Measurements from ENCODE around the gene SMARCD3.
A peak's percentile ranks its signal among the peaks of the same experiment; 100 is the strongest.

The SMARCD3 gene

GRCh38 chr7:151249034-151249731 is 689 bp upstream of the SMARCD3 start:
- DNase-seq (ENCODE audit: low read depth, low spot score), result no peak

DNA sequence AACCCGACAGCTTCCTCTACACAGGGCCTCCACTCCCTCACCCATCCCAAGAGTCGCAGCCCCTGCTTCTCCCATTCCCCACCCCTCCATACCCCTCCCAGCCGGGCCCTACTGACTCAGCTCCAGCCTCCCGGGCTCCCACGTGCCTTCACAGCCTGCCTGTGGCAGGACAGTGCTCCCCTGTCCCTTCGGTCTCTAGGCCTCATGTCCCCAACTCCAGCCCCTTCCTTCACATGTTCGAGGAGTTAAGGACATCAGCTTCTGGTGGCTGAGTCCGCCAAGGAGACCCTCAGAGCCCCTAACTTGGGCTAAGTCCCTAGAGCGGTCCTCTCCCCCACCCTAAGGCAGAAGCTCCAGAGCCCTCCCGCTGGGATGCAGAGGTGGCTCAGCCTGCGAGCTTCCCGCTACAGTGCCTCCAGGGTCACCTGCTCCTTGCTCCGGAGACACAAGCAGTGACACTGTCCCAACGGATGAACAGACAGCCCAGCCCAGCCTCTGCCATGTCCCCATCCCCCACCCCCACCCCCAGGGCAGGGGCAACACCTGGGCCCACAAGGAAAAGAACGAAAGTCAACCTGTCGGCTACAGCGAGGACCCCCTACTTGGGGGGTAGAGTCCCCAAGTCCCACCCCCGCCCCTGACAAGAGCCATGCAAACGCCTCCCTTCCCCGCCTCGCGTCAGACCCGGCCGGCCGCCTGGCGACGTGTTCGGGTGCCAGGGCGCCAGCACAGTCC is 716 bp downstream of the SMARCD3 start:
- no peak for DNase-seq (ENCODE audit: low read depth, low spot score)

GRCh38 chr7:151246851-151247580 is 1.5 kb downstream of the SMARCD3 start:
- DNase-seq (ENCODE audit: low read depth, low spot score), result no peak

DNA sequence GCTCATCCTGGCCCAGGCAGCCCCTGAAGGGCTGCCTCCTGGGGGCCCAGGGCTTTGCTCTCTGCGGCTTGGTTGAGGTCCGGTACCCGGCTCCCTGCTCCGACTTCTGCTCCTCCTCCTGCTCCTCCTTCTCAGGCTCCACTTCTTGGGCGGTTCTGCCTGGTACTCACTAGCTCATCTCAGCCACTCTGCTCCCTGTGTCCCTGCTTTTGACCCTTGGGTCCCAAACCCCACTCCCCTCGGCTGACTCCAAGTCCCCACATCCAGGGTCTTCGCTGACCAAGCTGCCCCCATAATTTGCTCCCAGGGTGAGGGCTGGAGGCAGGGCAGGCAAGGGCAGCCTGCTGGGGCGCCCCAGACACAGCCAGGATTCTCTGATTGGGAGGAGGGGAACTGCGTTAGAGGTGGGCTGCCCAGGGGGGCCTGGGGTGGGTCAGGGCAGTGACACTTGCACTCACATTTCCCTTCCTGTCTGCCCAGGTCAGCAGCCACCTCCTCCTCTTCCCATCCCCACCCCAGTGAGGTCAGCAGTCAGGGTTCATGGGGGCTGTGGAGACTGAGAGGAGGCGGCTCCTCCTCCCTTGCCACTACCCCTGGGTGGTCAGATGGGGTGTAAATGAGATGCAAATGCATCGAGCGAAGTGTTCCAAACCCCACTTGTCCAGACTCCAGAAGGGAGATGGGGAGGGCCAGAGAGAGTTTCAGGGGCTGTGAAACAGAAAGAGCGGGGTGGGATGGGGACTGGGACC is 2.2 kb downstream of the SMARCD3 start:
- DNase-seq (ENCODE audit: low read depth, low spot score), result no peak

DNA sequence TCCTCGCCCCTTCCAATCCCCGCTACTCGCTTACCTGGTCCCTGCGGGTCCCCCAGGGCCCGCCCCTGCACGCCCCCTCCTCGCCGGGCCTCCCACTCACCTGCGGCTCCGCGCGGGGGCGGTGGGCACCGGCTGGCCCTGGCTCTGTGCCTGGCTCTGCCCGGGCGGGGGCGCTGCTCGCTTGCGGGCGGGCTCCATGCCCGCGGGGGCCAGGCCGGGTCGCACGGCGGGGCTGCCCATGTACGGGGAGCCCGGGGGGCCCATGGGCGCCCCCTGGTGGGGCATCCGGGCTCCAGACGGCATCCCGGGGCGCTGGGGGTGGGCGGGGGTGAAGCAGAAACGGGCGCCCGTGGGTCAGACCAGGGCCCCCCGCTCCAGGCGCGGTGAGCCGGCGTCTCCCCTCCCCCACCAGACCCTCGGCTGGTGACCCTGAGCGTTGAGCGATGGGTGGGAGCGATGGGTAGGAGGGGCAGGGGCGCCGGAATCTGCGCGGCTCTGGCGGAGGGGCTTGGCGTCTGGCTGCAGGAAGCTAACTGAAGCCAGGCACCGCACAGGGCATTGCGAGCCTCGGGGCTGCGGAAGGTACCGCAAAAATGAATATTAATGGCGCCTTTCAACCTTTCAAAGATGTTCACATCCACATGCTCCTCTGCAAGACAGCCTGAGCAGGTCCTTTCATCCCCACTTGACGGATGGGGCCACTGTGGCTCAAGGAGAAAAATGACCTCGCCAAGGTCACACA is 3.0 kb downstream of the SMARCD3 start:
- peak; percentile 32 for DNase-seq (ENCODE audit: low read depth, low spot score)

DNA sequence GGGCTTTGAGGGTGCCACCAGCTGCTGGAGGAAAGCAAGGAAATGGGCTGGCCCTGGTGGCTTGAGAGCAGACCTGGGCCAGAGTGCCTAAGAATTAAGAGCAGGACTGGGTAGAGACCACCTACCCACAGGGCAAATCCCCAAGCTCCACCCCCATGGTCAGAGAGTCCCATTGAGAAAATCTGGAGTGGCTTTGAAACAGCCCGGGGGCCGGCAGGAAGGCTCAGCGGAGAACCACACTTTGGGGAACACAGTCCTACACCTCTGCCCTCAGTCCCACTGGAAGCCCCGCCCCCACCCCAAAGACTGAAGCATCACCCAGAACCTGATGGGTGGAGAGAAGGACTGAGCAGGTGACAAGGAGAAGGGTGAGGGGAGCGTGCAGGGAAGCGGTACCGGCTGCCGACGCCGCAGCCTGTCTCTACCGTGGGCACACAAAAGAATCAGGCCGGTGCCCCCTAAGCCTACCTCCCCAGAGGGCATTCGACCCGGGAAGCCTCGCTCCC is 3.6 kb downstream of the SMARCD3 start:
- DNase-seq (ENCODE audit: low read depth, low spot score), result no peak

DNA sequence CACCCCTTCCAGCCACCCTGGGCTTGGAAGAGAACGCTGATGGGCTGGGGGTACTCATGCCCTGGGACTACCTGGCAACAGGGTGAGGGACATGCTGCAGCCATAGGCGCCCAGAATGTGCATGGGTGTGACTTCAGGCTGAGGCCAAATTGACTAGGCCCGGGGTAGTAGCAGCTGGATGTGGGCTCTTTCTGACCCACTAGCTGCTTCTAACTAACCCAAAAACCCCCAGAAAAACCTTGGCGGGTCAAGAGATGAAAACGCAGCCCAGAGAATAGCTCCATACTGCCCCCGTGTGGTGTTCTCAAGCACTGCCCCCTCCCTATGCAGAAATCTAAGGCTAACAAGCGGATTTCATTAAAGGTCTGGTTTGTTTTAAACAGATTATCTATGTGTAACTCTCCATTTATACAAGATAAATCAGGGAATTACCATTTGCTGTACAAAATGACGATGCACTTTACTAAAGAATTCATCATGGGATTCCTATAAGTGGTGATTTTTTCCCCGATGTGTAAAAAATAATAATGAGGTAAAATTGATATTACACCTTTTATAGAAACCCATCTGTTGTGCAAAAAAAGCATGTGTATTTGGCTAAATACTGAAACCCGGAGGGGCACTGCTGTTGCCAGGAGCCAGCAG is 4.2 kb downstream of the SMARCD3 start:
- DNase-seq (ENCODE audit: low read depth, low spot score), result no peak

GRCh38 chr7:151243408-151244195 is 4.9 kb downstream of the SMARCD3 start:
- no peak for DNase-seq (ENCODE audit: low read depth, low spot score)

GRCh38 chr7:151243045-151243349 is 5.5 kb downstream of the SMARCD3 start:
- DNase-seq (ENCODE audit: low read depth, low spot score), result no peak

GRCh38 chr7:151242159-151243044 is 6.1 kb downstream of the SMARCD3 start:
- no peak for DNase-seq (ENCODE audit: low read depth, low spot score)

DNA sequence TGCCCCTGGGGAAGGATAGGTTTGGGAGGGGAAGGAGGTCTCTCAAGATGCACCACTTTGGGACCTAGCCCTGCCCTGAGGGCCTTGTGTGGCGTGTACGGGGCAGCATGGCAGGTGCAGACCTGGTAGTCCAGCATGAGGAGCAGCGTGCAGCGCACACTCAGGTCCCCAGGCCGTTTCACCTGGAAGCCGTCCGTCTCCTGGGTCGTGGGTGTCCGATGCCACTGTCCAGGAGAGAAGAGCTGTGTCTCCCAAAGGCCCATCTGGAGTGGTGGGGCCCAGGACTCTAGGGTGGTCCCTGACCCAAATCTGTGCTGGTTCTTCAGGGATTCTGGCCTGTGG is 6.8 kb downstream of the SMARCD3 start:
- no peak for DNase-seq (ENCODE audit: low read depth, low spot score)

DNA sequence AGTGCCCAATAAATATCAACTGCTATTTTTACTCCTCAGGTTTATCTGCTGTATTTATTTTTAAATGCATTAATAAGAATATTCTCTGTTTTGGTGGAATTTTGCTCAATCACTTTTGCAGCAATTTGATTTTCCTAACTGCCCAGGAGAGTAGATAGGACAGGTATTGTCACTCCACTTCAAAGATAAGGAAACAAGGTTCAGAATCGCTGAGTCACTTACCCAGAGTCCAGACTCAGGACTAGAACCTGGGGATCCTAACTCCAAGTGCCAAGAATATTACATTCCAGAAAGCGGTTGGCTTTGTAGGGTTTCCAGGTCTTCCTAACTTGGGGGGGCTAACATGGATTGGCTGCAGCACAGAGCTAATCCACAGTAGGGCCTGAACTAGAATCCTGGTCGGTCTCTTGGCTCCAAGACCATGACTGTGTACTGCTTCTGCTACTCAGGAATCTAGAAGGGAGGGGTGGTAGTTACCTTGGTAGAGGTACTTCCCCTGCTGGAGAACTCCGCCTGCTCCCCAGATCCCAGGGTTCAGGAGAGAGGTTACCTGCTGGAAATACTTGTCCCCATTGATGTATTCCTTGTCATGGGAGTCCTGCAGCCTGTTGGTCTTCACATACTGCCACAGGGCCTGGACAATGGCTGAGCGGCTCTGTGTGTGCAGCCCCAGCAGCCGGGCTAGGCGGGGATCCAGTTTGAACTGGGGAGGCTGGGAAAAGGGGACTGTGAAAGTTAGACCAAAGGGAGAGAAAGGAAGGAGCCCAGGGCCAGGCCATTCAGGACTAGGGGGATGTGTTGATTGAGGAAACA is 7.3 kb downstream of the SMARCD3 start:
- no peak for DNase-seq (ENCODE audit: low read depth, low spot score)

- DNase-seq (ENCODE audit: low read depth, low spot score), result no peak
These were observed 8.0 kb downstream of the SMARCD3 start for GRCh38 chr7:151240536-151240935.

DNA sequence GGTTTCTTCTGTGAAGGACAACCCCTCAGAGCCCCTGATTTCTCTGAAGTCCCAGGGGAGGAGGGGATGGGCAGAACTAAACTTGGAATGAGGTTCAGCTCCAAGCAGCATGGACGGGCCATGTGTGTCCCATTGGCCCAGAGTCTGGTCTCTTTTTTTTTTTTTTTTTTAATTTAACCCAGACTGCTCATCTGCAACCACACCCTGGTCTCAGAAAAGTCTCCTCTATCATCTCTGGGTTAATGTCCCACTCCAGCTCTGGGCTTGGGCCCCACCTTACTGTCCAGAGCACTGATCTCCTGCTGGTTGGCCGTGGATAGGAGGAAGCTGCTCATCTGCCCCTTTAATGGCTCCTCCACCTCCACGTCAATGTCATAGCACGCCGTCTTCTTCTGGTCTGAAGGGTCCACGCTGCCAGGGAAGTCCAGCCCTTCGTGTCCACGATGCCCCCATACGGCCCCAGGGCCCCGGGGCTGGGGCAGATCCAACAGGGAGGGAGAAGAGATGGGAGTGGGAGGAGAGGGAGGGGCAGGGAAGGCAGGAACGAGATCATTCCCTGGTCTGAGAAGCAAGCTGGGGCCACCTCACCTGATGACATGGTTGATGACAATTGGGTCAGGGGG is 8.5 kb downstream of the SMARCD3 start:
- DNase-seq (ENCODE audit: low read depth, low spot score), result no peak

DNA sequence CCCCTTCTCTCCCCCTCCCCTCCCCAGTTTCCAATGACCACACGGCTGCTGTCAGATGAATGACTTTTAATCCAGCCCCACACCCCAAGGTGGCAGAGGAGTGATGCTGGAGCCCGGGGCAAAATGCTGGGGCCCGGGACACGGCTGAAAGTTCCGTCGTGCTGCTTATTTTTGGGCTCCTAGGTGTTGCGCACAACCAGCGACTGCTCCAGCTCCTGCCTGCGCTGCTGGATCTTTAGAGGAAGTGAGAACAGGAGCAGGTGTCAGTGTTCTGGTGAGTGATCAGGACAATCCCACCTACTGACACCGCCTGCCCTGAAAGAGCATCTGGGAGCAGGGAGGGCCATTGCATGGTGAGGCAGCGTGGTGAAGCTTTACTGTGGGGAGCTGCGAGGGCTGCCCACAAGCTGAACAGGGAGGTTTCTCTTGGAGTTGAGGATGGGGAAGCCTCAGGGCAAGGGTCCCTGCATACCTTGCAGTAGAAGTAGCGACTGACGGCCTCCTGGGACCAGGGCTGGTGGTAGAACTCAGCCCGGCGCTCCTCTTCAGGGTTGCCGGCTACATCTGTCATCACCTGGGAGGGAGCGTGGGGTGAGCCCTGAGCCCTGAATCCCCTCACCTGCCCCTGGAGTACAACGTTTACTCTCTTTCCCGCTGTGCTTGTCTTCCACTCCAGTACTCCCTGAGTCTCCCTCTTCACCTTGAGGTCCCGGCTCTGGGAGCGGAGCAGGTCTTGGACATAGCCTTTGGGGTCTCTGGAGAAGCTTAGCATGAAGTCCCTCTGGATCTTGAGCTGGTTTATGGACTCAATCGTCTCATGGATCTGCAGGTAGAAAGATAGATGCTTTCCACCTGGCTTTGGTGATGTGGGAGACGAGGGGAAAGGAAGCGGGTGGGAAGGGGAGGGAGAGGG is 9.3 kb downstream of the SMARCD3 start:
- DNase-seq (ENCODE audit: low read depth, low spot score), result no peak

GRCh38 chr7:151238190-151238810 is 10.2 kb downstream of the SMARCD3 start:
- no peak for DNase-seq (ENCODE audit: low read depth, low spot score)

Data from activated naive CD8-positive, alpha-beta T cell treated with anti-CD3 and anti-CD28 coated beads, Interleukin-2, amount 50 U/mL, for 16 hours (primary cell).